ENCODE measurements around the gene NME5.
"Not testable (repeated sequence)": the region's sequence is repeated elsewhere in the genome, so short reads cannot be mapped to it uniquely, and the experiment has no call there.

The NME5 gene

DNA sequence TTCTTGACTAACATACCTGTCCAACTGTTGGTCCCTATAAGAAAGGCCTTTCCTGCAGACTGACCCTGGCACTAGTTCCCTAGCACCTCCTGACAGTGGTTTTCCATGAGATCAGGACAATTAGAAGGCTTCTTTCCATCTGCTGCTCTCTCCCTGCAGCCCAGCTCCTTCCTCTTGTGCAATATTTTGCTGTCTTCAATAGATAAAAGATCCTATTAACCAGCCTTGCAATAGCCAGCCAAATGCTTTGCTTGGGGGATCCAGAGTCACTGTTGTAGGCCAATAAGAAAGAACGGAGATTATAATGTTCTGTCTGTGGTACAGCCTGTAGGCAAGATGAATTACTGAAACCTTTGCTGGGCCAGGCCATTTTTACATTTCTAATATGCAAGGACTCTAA lies 18.4 kb upstream of the NME5 start:
- peaks cover 63% of the 10 kb centered on the region for H3K36me3 ChIP-seq (ENCODE audit: low read depth)
- no peaks in the 10 kb centered on the region for H3K9me3 ChIP-seq (ENCODE audit: severe bottlenecking)
- H3K27me3 ChIP-seq (ENCODE audit: insufficient read depth, poor library complexity, severe bottlenecking): no peaks in the 10 kb centered on the region
- no peak overlapping the region for H3K4me3 ChIP-seq (ENCODE audit: severe bottlenecking)
- no peak overlapping the region for H3K27ac ChIP-seq (ENCODE audit: poor library complexity, severe bottlenecking)
- DNase-seq (ENCODE audit: low spot score): no peak
- no peaks in the 10 kb centered on the region for H3K4me1 ChIP-seq (ENCODE audit: insufficient read depth, poor library complexity, severe bottlenecking)
- no peak for ATAC-seq (ENCODE audit: low read depth)
- TF ChIP-seq, protein P1, sequence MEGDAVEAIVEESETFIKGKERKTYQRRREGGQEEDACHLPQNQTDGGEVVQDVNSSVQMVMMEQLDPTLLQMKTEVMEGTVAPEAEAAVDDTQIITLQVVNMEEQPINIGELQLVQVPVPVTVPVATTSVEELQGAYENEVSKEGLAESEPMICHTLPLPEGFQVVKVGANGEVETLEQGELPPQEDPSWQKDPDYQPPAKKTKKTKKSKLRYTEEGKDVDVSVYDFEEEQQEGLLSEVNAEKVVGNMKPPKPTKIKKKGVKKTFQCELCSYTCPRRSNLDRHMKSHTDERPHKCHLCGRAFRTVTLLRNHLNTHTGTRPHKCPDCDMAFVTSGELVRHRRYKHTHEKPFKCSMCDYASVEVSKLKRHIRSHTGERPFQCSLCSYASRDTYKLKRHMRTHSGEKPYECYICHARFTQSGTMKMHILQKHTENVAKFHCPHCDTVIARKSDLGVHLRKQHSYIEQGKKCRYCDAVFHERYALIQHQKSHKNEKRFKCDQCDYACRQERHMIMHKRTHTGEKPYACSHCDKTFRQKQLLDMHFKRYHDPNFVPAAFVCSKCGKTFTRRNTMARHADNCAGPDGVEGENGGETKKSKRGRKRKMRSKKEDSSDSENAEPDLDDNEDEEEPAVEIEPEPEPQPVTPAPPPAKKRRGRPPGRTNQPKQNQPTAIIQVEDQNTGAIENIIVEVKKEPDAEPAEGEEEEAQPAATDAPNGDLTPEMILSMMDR (IDR thresholded peaks at IDR 0.05; ENCODE audit: poor library complexity, severe bottlenecking): no peak

- DNase-seq (ENCODE audit: low spot score); ATAC-seq (ENCODE audit: low read depth); H3K27ac ChIP-seq (ENCODE audit: poor library complexity, severe bottlenecking); H3K4me3 ChIP-seq (ENCODE audit: severe bottlenecking); H3K27me3 ChIP-seq (ENCODE audit: insufficient read depth, poor library complexity, severe bottlenecking); H3K9me3 ChIP-seq (ENCODE audit: severe bottlenecking); H3K4me1 ChIP-seq (ENCODE audit: insufficient read depth, poor library complexity, severe bottlenecking): not testable (repeated sequence)
- H3K36me3 ChIP-seq (ENCODE audit: low read depth): peaks cover 47% of the 10 kb centered on the region
Observed at GRCh38 chr5:138155977-138156376, 16.7 kb upstream of the NME5 start.

GRCh38 chr5:138149530-138149929 lies 10.3 kb upstream of the NME5 start:
- no peak overlapping the region for H3K27ac ChIP-seq (ENCODE audit: poor library complexity, severe bottlenecking)
- DNase-seq (ENCODE audit: low spot score) (no peak), ATAC-seq (ENCODE audit: low read depth) (peak; percentile 60; the same call in 1 of the 3 replicates)
- no peaks in the 10 kb centered on the region for H3K27me3 ChIP-seq (ENCODE audit: insufficient read depth, poor library complexity, severe bottlenecking)
- no peak overlapping the region for H3K4me3 ChIP-seq (ENCODE audit: severe bottlenecking)
- TF ChIP-seq, protein P1 (IDR thresholded peaks at IDR 0.05; ENCODE audit: poor library complexity, severe bottlenecking): no peak
- peaks cover 11% of the 10 kb centered on the region for H3K4me1 ChIP-seq (ENCODE audit: insufficient read depth, poor library complexity, severe bottlenecking)
- H3K9me3 ChIP-seq (ENCODE audit: severe bottlenecking): no peaks in the 10 kb centered on the region
- no peaks in the 10 kb centered on the region for H3K36me3 ChIP-seq (ENCODE audit: low read depth)

DNA sequence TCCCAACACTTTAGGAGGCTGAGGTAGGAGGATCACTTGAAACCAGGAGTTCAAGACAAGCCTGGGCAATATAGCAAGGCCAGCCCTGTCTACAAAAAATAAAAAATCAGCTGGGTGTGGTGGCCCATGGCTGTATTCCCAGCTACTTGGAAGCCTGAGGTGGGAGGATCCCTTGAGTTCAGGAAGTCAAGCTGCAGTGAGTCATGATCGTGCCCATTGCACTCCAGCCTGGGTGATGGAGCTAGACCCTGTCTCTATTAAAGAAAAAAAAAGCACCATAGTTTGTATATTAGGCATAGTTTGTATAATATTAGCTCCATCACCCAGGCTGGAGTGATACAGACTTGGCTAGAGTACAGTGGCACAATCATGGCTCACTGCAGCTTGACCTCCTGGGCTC lies 9.6 kb upstream of the NME5 start:
- DNase-seq (ENCODE audit: low spot score): peak; percentile 77

GRCh38 chr5:138143578-138143977 lies 4.3 kb upstream of the NME5 start:
- not testable (repeated sequence) for H3K27ac ChIP-seq (ENCODE audit: poor library complexity, severe bottlenecking); H3K4me1 ChIP-seq (ENCODE audit: insufficient read depth, poor library complexity, severe bottlenecking); H3K4me3 ChIP-seq (ENCODE audit: severe bottlenecking); DNase-seq (ENCODE audit: low spot score); ATAC-seq (ENCODE audit: low read depth); H3K36me3 ChIP-seq (ENCODE audit: low read depth); H3K9me3 ChIP-seq (ENCODE audit: severe bottlenecking); H3K27me3 ChIP-seq (ENCODE audit: insufficient read depth, poor library complexity, severe bottlenecking)

More for the DNA sequence above, 9.6 kb upstream of the NME5 start:
- Histone ChIP-seq H3K36me3 (ENCODE audit: low read depth) (no peaks in the 10 kb centered on the region), H3K27ac (ENCODE audit: poor library complexity, severe bottlenecking) (no peak overlapping the region), H3K27me3 (ENCODE audit: insufficient read depth, poor library complexity, severe bottlenecking) (no peaks in the 10 kb centered on the region), H3K4me1 (ENCODE audit: insufficient read depth, poor library complexity, severe bottlenecking) (peaks cover 11% of the 10 kb centered on the region), H3K9me3 (ENCODE audit: severe bottlenecking) (no peaks in the 10 kb centered on the region), H3K4me3 (ENCODE audit: severe bottlenecking) (no peak overlapping the region)
- TF ChIP-seq, protein P1 (IDR thresholded peaks at IDR 0.05; ENCODE audit: poor library complexity, severe bottlenecking): no peak
- peak; percentile 97 for ATAC-seq (ENCODE audit: low read depth)

GRCh38 chr5:138141734-138142133 lies 2.5 kb upstream of the NME5 start:
- DNase-seq (ENCODE audit: low spot score): no peak
- TF ChIP-seq, protein P1 (IDR thresholded peaks at IDR 0.05; ENCODE audit: poor library complexity, severe bottlenecking): no peak
- Histone ChIP-seq H3K36me3 (ENCODE audit: low read depth) (no peaks in the 10 kb centered on the region), H3K4me3 (ENCODE audit: severe bottlenecking) (no peak overlapping the region), H3K27ac (ENCODE audit: poor library complexity, severe bottlenecking) (no peak overlapping the region), H3K27me3 (ENCODE audit: insufficient read depth, poor library complexity, severe bottlenecking) (no peaks in the 10 kb centered on the region), H3K4me1 (ENCODE audit: insufficient read depth, poor library complexity, severe bottlenecking) (peaks cover 10% of the 10 kb centered on the region), H3K9me3 (ENCODE audit: severe bottlenecking) (no peaks in the 10 kb centered on the region)
- ATAC-seq (ENCODE audit: low read depth): no peak
